Subcutaneous adipose tissue (tissue), 4 donors: ENCODE results near the gene SLC17A9. TPM values are rescaled to one million over a fixed set of nuclear protein-coding genes. Genes with fewer than 3 reads are reported as not detected.

Experiments used
- CTCF ChIP-seq: fragments of 450-650 bp; IDR thresholded peaks from one replicate; pipeline ENCODE4 v1.5.1; 2016; ENCODE audit warnings: low read depth, mild to moderate bottlenecking, control low read depth, antibody characterized with exemption, moderate library complexity
- total RNA-seq, 4 donors: library from RNA; depleted of rRNA; stranded (reverse); fragments of >200 nt; gene quantifications; one replicate each; pipeline ENCODE4 v1.1.0, GENCODE V29; 2016

The SLC17A9 gene
- total RNA-seq, 4 donors from 2014 or later: 0.38 to 6.8 (median 2.1) TPM

GRCh38 chr20:62922451-62922921 lies 30.0 kb upstream of the SLC17A9 start:
- TF ChIP-seq CTCF: no peak

GRCh38 chr20:62923669-62924441 lies 28.7 kb upstream of the SLC17A9 start:
- TF ChIP-seq CTCF: no peak

- no peak for TF ChIP-seq CTCF
Observed at GRCh38 chr20:62924442-62925075, 27.9 kb upstream of the SLC17A9 start.

GRCh38 chr20:62925076-62925419 lies 27.5 kb upstream of the SLC17A9 start:
- TF ChIP-seq CTCF: no peak

- TF ChIP-seq CTCF: no peak
Observed at GRCh38 chr20:62925420-62926228, 26.9 kb upstream of the SLC17A9 start.

GRCh38 chr20:62926229-62927127 lies 26.0 kb upstream of the SLC17A9 start, which contains the start of gene DIDO1:
TSS of gene DIDO1 (minus strand) at chr20:62926505.
- TF ChIP-seq CTCF: no peak
